Fibroblast of skin of right quadriceps (primary cell): Measurements from ENCODE around the gene ARMH1.
"Not testable (repeated sequence)": the region's sequence is repeated elsewhere in the genome, so short reads cannot be mapped to it uniquely, and the experiment has no call there.

ENCODE experiments used
- DNase-seq: peaks from one replicate; pipeline ENCODE4 v3.0.0-alpha.2; 2013

The ARMH1 gene

GRCh38 chr1:44696789-44697345 lies 22.4 kb downstream of the ARMH1 start:
- no peak for DNase-seq

GRCh38 chr1:44698138-44698537 lies 23.6 kb downstream of the ARMH1 start:
- DNase-seq: no peak

- not testable (repeated sequence) for DNase-seq
Measured at GRCh38 chr1:44699375-44699774, 24.9 kb downstream of the ARMH1 start.

GRCh38 chr1:44700573-44700972 lies 26.1 kb downstream of the ARMH1 start:
- no peak for DNase-seq

- no peak for DNase-seq
Measured at GRCh38 chr1:44701141-44701573, 26.6 kb downstream of the ARMH1 start.

- DNase-seq: no peak
Measured at GRCh38 chr1:44705470-44705869, 31.0 kb downstream of the ARMH1 start.

GRCh38 chr1:44705938-44706337 lies 31.4 kb downstream of the ARMH1 start:
- no peak for DNase-seq

- DNase-seq: peak; percentile 93
Measured at GRCh38 chr1:44707112-44707881, 32.8 kb downstream of the ARMH1 start.

- DNase-seq: peak; percentile 33
Measured at GRCh38 chr1:44707959-44708831, 33.7 kb downstream of the ARMH1 start.

- no peak for DNase-seq
Measured at GRCh38 chr1:44713321-44713781, 38.8 kb downstream of the ARMH1 start.

GRCh38 chr1:44714532-44714931 lies 40.0 kb downstream of the ARMH1 start:
- DNase-seq: no peak

- DNase-seq: peak; percentile 65
Measured at GRCh38 chr1:44714944-44715571, 40.5 kb downstream of the ARMH1 start.

GRCh38 chr1:44717156-44717555 lies 42.6 kb downstream of the ARMH1 start:
- no peak for DNase-seq

- no peak for DNase-seq
Measured at GRCh38 chr1:44717653-44718052, 43.1 kb downstream of the ARMH1 start.

- no peak for DNase-seq
Measured at GRCh38 chr1:44718091-44718490, 43.6 kb downstream of the ARMH1 start.

- no peak for DNase-seq
Measured at GRCh38 chr1:44719318-44719717, 44.8 kb downstream of the ARMH1 start.

- no peak for DNase-seq
Measured at GRCh38 chr1:44720281-44720680, 45.8 kb downstream of the ARMH1 start.

- peak; percentile 92 for DNase-seq
Measured at GRCh38 chr1:44721485-44722361, 47.2 kb downstream of the ARMH1 start.

- DNase-seq: no peak
Measured at GRCh38 chr1:44723064-44723463, 48.5 kb downstream of the ARMH1 start.

- DNase-seq: no peak
Measured at GRCh38 chr1:44723496-44724295, 49.2 kb downstream of the ARMH1 start.

GRCh38 chr1:44724296-44724954 lies 49.9 kb downstream of the ARMH1 start:
- no peak for DNase-seq
